A204.1 (cell line): ENCODE data around the gene GPR65.
"Not testable (repeated sequence)": the region's sequence is repeated elsewhere in the genome, so short reads cannot be mapped to it uniquely, and the experiment has no call there.

Source experiments
- FAIRE-seq: peaks from 2 replicates; lab custom pipeline; 2012; peaks lifted over from hg19 to GRCh38; lab: Jason Lieb, UNC

The GPR65 gene

GRCh38 chr14:88004506-88005036 is 364 bp upstream of the GPR65 start:
- FAIRE-seq, result no peak

- FAIRE-seq, result no peak
These were observed 1.3 kb downstream of the GPR65 start for GRCh38 chr14:88005978-88006851.

GRCh38 chr14:88007608-88008007 is 2.7 kb downstream of the GPR65 start:
- FAIRE-seq, result no peak

GRCh38 chr14:88008039-88008742 is 3.3 kb downstream of the GPR65 start:
- FAIRE-seq, result no peak

GRCh38 chr14:88009486-88009885 is 4.6 kb downstream of the GPR65 start:
- FAIRE-seq, result no peak

- FAIRE-seq, result no peak
These were observed 5.4 kb downstream of the GPR65 start for GRCh38 chr14:88010331-88010730.

- no peak for FAIRE-seq
These were observed 7.6 kb downstream of the GPR65 start for GRCh38 chr14:88012495-88012894.

- peak; percentile 87 for FAIRE-seq
These were observed 8.9 kb downstream of the GPR65 start for GRCh38 chr14:88013750-88014349.

GRCh38 chr14:88016768-88017167 is 11.8 kb downstream of the GPR65 start:
- no peak for FAIRE-seq

- FAIRE-seq, result no peak
These were observed 12.6 kb downstream of the GPR65 start for GRCh38 chr14:88017535-88017934.

GRCh38 chr14:88023658-88024187 is 18.8 kb downstream of the GPR65 start:
- no peak for FAIRE-seq

GRCh38 chr14:88024252-88025086 is 19.5 kb downstream of the GPR65 start:
- not testable (repeated sequence) for FAIRE-seq

- no peak for FAIRE-seq
These were observed 20.4 kb downstream of the GPR65 start for GRCh38 chr14:88025313-88025712.

GRCh38 chr14:88026890-88027289 is 22.0 kb downstream of the GPR65 start:
- FAIRE-seq, result no peak

- FAIRE-seq, result no peak
These were observed 24.6 kb downstream of the GPR65 start for GRCh38 chr14:88029500-88029899.

- no peak for FAIRE-seq
These were observed 25.1 kb downstream of the GPR65 start for GRCh38 chr14:88030079-88030478.

- no peak for FAIRE-seq
These were observed 26.0 kb downstream of the GPR65 start for GRCh38 chr14:88030892-88031291.

GRCh38 chr14:88032373-88032772 is 27.4 kb downstream of the GPR65 start:
- FAIRE-seq, result no peak

- FAIRE-seq, result no peak
These were observed 29.1 kb downstream of the GPR65 start for GRCh38 chr14:88034076-88034475.

GRCh38 chr14:88036422-88036821 is 31.5 kb downstream of the GPR65 start:
- FAIRE-seq, result no peak

- no peak for FAIRE-seq
These were observed 32.4 kb downstream of the GPR65 start for GRCh38 chr14:88037325-88037724.

- FAIRE-seq, result no peak
These were observed 34.3 kb downstream of the GPR65 start for GRCh38 chr14:88039197-88039596.
